HL-60/S4 treated with phorbol 12-myristate 13-acetate at 8.2 ng/mL for 4 days and 3 days (cell line): Measurements from ENCODE around the gene OR5D14.

Source experiments
- in situ Hi-C: fragments of 300-500 bp; cut with MboI; formaldehyde crosslinking; loops from 2 replicates; pipeline ENCODE4 v1.15.0; 2022; ENCODE audit warnings: low sequenced_read_pairs

Gene OR5D14

DNA sequence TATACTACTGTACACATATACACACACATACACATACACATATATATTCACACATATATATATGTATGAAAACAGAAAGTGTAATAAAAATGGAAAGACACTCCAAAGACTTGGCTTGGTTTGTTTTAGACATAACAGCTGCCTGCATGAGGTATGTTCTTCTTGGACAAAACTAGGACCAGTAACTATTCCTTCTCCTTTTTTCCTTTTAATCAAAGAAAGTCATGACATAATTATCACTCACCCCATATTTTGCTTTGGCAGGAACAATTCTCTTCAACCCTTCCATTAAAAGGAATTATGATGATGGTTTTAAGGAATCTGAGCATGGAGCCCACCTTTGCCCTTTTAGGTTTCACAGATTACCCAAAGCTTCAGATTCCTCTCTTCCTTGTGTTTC, at the start of gene OR5D14:
Gene OR5D14, plus strand, starts transcription at position 301 of the 400 bp plus-strand sequence. Its CDS starts 0 bp downstream, at position 301.
- in situ Hi-C loops: no loop called here

DNA sequence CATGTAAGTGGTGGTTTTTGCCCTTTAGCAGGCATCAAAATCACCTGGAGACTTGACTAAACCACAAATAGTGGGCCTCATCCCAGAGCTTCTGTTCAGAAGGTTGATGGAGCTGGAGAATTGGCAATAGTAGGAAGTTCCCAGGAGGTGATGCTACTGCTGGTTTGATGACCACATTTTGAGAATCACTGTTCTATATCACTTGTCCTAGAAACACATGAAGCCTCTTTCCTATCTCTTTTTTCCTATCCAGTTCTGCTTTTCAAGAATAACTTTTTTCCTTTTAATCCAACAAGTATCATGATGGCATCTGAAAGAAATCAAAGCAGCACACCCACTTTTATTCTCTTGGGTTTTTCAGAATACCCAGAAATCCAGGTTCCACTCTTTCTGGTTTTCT, 22.2 kb upstream of the OR5D14 start, which contains the start of gene OR5D13:
Gene OR5D13, plus strand, starts transcription at position 301 of the 400 bp plus-strand sequence. Its CDS starts 0 bp downstream, at position 301.
- in situ Hi-C loops: no loop called here

DNA sequence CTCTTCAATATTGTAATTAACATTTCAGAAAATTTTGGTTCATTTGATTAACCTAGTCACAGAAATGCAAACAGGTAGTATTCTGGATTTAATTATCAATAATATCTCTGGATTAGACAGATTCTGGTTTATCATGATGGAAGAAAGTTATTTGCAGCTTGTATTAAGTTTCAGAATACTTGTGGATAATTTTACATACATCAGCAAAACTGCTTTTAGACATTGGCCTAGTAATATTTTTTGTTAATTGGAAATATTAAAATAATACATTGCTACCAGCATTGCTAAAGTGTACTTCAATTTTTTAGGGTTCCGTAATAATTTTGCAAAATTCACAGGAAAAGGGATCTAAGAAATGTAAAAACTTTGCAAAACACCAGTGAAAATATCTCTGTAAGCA, 3.8 kb upstream of the OR5D14 start:
- in situ Hi-C loops: no loop called here

DNA sequence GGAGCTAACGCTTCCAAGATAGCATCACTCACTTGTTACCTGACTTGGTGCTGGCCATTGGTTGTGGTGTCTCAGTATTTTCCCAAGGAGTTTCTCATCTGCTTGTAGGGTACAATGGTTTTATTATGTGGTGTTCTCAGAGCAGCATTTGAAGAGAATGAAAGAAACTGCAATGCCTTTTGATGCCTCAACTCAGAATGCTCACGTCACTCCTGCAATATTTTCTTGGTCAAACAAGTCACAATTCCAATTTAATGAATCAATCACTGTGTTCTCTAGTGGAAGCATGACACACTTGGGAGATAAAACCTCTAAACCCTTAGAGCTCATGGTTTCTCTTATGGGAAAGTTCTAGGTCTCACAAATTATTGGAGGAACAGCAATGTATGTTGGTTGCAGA, 2.0 kb upstream of the OR5D14 start:
- in situ Hi-C loops: no loop called here

DNA sequence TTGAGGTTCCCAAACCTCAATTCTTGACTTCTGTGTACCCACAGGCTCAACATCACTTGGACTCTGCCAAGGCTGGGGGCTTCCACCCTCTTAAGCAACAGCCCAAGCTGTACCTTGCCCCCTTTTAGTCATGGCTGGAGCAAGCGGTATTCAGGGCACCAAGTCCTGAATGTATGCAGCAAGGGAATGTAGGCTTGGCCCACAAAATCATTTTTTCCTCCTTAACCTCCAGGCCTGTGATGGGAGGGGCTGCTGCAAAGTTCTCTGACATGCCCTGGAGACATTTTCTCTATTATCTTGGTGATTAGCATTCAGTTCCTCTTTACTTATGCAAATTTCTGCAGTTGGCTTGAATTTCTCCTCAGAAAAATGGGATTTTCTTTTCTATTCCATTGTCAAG, 10.9 kb downstream of the OR5D14 start:
- in situ Hi-C loops: no loop called here

DNA sequence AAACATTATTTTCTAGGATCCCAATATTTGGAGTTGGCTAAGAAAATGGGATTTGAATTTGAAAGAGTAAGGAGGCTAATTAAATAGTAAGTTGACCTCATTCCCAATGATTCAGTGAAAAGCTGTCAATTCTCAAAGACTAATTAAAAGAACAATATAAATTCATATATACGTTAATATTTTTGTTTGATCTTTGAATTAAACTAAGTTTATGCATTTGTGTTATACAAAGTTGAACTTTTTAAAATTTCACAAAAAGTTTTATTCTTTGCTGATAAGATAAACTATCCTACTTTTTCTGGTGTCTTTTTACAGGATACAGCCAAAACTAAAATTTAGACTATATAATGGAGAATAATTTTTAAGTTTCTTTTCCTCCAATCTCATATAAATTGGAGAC, 15.7 kb downstream of the OR5D14 start, which contains the start of gene OR5L1:
Gene OR5L1, plus strand, starts transcription at position 301 of the 400 bp plus-strand sequence. CDS start 100 bp downstream, outside the sequence.
- in situ Hi-C loops: no loop called here

DNA sequence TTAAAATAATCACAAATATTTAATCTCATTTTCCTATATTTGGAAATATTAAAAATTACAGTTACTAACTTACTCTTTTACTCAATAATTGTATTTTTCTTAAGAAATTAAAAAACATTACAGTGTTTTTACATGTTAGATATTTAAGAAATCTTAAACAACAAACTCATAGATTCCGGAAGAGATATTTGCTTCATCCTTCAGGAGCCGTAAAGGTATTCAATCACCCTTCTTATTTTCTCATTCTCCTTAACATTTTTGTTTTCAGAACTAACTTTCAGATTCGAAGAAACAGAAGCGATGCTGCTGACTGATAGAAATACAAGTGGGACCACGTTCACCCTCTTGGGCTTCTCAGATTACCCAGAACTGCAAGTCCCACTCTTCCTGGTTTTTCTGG, 24.0 kb downstream of the OR5D14 start, which contains the start of gene OR5D18:
Gene OR5D18, plus strand, starts transcription at position 301 of the 400 bp plus-strand sequence. Its CDS starts 0 bp downstream, at position 301.
- in situ Hi-C loops: no loop called here

DNA sequence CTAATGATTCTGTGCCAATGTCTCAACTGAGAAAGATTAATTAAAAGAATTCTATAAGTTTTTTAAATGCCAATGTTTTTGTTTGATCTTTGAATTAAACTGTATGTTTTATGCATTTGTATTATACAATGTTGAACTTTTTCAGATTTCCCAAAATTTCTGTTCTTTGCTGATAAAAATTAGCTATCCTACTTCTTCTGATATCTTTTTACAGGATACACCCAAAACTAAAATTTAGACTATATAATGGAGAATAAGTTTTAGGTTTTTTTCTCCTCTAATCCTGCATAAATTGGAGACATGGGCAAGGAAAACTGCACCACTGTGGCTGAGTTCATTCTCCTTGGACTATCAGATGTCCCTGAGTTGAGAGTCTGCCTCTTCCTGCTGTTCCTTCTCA, 31.6 kb downstream of the OR5D14 start, which contains the start of gene OR5L2:
Gene OR5L2, plus strand, starts transcription at position 301 of the 400 bp plus-strand sequence. Its CDS starts 0 bp downstream, at position 301.
- in situ Hi-C loops: no loop called here

DNA sequence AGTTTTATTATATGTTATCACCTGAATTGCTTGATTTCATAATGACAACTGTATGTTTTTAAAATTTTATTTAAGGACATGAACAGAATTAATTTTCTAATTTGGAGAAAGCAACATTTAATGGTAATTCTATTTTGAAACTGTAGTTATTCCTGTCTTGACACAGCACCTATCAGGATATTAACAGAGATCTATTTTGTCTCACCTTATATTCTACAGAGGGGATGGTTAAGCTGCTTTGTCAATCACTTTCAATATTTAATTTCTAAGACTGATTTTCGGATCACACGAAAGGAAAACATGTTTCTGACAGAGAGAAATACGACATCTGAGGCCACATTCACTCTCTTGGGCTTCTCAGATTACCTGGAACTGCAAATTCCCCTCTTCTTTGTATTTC, 43.1 kb downstream of the OR5D14 start, which contains the start of gene OR5D16:
Gene OR5D16, plus strand, starts transcription at position 301 of the 400 bp plus-strand sequence. Its CDS starts 0 bp downstream, at position 301.
- in situ Hi-C loops: no loop called here
